HepG2 (cell line): Measurements from ENCODE around the gene TBC1D20. TPM values are rescaled to one million over a fixed set of nuclear protein-coding genes. Genes with fewer than 3 reads are reported as not detected.

Source experiments
- AFF4 ChIP-seq: sonication (generic); formaldehyde crosslinking; IDR thresholded peaks from 2 replicates; pipeline ENCODE4 v1.4.0; 2020; ENCODE audit warnings: missing genetic modification reagents
- ARNTL ChIP-seq: sonication (generic); formaldehyde crosslinking; IDR thresholded peaks from 2 replicates; pipeline ENCODE4 v1.4.0; 2020; ENCODE audit warnings: mild to moderate bottlenecking, missing genetic modification reagents
- DMTF1 ChIP-seq: sonication (generic); formaldehyde crosslinking; IDR thresholded peaks from 2 replicates; pipeline ENCODE4 v1.4.0; 2020; ENCODE audit warnings: mild to moderate bottlenecking, missing genetic modification reagents
- KMT2A ChIP-seq: sonication (generic); formaldehyde crosslinking; IDR thresholded peaks from 2 replicates; pipeline ENCODE4 v1.4.0; 2020; ENCODE audit warnings: missing genetic modification reagents
- KMT2B ChIP-seq: IDR thresholded peaks from 2 replicates; pipeline ENCODE4 v1.6.1; 2016; ENCODE audit warnings: missing genetic modification reagents, missing compliant biosample characterization
- RCOR2 ChIP-seq: IDR thresholded peaks from 2 replicates; pipeline ENCODE4 v1.6.1; 2016; ENCODE audit warnings: missing biosample characterization, missing genetic modification reagents
- RERE ChIP-seq: IDR thresholded peaks from 2 replicates; pipeline ENCODE4 v1.6.1; 2016; ENCODE audit warnings: low read depth, missing genetic modification reagents, missing compliant biosample characterization
- THAP9 ChIP-seq: sonication (generic); formaldehyde crosslinking; IDR thresholded peaks from 2 replicates; pipeline ENCODE4; 2020; ENCODE audit warnings: missing genetic modification reagents, mild to moderate bottlenecking, borderline replicate concordance
- ZFP82 ChIP-seq: sonication (generic); formaldehyde crosslinking; IDR thresholded peaks from 2 replicates; pipeline ENCODE4 v1.5.1; 2020; ENCODE audit warnings: mild to moderate bottlenecking, missing genetic modification reagents, borderline replicate concordance
- ZNF343 ChIP-seq: sonication (generic); formaldehyde crosslinking; IDR thresholded peaks from 2 replicates; pipeline ENCODE4 v1.4.0; 2020; ENCODE audit warnings: mild to moderate bottlenecking, missing genetic modification reagents
- ZNF441 ChIP-seq: sonication (generic); formaldehyde crosslinking; IDR thresholded peaks from 2 replicates; pipeline ENCODE4 v1.7.0; 2021; ENCODE audit warnings: missing genetic modification reagents, borderline replicate concordance
- ZNF597 ChIP-seq: sonication (generic); formaldehyde crosslinking; IDR thresholded peaks from 2 replicates; pipeline ENCODE4 v1.5.0; 2020; ENCODE audit warnings: missing genetic modification reagents
- polyA plus RNA-seq, 8 experiments: library from polyadenylated mRNA; depleted of rRNA in 3 of 8; stranded (reverse) in 7 of 8; unstranded in 1 of 8; fragments of >200 nt; fragmentation: Illumina TruSeq in 4 of 8; extraction: Trizol in 4 of 8; gene quantifications; 2 replicates each; pipeline versions ENCODE4 v1.2.1 to v1.2.3, GENCODE V29; 2011 to 2016; ENCODE audit warnings: low read depth in 4 of 8, missing spikeins in 1 of 8, mixed read lengths in 1 of 8; ENCODE audit not compliant: insufficient read depth in 1 of 8
- total RNA-seq, 5 experiments: library from RNA; depleted of rRNA; stranded (reverse); fragments of >200 nt; fragmentation: Illumina TruSeq; extraction: Trizol; gene quantifications; 2 replicates each; pipeline ENCODE4 v1.2.3, GENCODE V29; 2016; ENCODE audit warnings: low read depth in 1 of 5

Gene TBC1D20
- total and polyA plus RNA-seq, 2 of the 13 experiments (the other 11 are each of a cell fraction or from before 2014, with no cell fraction given) = 36.6 to 47.1 TPM

GRCh38 chr20:400454-401275, 61.7 kb downstream of the TBC1D20 start (continued):
- no peak; the same call in 1 of the 2 replicates for TF ChIP-seq THAP9
- TF ChIP-seq DMTF1 (CRISPR knock-in tag) = 0 out of 2 replicates have a peak, but pooled peaks have one; percentile 41
- TF ChIP-seq AFF4 (CRISPR knock-in tag) = no peak; the same call in 1 of the 2 replicates
- no peak for TF ChIP-seq KMT2B (CRISPR knock-in tag)
- TF ChIP-seq ZFP82 (CRISPR knock-in tag) = no peak
- no peak for TF ChIP-seq ZNF597
- TF ChIP-seq RERE (CRISPR knock-in tag) = no peak
- TF ChIP-seq ZNF441 (CRISPR knock-in tag) = peak; percentile 54; the same call in 1 of the 2 replicates
- TF ChIP-seq ARNTL (CRISPR knock-in tag) = no peak
- no peak; the same call in 1 of the 2 replicates for TF ChIP-seq KMT2A (CRISPR knock-in tag)
- no peak for TF ChIP-seq ZNF343 (CRISPR knock-in tag)
- no peak; the same call in 1 of the 2 replicates for TF ChIP-seq RCOR2 (CRISPR knock-in tag)
